Stimulated activated CD8-positive, alpha-beta memory T cell treated with anti-CD3 and anti-CD28 coated beads, Interleukin-12 subunit alpha, Interleukin-12 subunit beta, amount 100 ng/mL, for 1 hour (primary cell): ENCODE data around the gene GFPT1.
"Not testable (repeated sequence)": the region's sequence is repeated elsewhere in the genome, so short reads cannot be mapped to it uniquely, and the experiment has no call there.

Source experiments
- DNase-seq: peaks from one replicate; pipeline ENCODE4 v3.0.0-alpha.2; 2020; ENCODE audit warnings: low read depth

The GFPT1 gene

GRCh38 chr2:69383176-69383812, 3.7 kb downstream of the GFPT1 start:
- DNase-seq: no peak

GRCh38 chr2:69382547-69382946, 4.5 kb downstream of the GFPT1 start:
- DNase-seq: no peak

DNA sequence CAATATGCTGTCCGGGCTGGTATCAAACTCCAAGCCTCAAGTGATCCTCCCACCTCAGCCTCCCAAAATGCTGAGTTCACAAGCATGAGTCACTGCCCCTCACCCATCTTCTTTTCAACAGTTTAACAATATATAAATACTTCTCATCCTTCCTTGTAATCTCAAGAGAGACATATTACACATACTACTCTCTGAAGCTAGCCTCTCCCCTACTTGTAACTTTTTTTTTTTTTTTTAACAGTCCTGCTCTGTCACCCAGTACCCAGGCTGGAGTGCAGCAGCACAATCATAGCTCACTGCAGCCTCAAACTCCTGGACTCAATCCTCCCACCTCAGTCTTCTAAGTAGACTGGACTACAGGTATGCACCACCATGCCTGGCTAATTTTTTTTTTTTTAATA, 5.7 kb downstream of the GFPT1 start:
- no peak for DNase-seq

DNA sequence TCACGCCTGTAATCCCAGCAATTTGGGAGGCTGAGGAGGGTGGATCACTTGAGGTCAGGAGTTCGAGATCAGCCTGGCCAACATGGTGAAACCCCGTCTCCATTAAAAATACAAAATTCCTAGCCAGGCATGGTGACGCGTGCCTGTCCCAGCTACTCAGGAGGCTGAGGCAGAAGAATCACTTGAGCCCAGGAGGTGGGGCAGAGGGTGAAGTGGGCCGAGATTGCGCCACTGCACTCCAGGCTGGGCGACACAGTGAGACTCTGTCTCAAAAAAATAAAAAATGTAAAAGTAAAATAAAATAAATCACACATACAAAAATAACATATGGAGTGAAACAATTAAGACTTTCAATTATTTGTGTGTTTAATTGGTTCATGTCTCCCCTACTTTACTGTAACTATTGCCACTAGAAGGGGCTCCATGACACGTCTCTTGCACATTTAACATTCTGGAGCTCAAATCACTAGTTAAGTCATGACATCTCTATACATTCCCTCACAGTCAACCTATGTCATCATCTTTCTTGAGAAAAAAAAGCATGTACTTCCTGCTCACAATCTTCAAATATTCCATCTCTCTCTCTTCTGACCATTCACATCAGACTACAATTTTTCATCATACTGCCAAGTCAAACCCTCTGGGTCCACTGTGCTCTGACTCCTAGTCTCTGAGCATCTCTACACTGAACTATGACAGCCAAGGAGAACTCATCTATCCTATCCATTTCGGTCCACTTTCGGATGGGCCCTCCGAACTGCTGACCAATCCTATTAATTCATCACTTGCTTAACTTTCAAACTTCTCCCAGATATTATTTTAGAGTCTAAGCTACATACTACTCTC, 6.7 kb downstream of the GFPT1 start:
- DNase-seq: no peak

- no peak for DNase-seq
Observed at GRCh38 chr2:69376403-69376802, 10.6 kb downstream of the GFPT1 start.

DNA sequence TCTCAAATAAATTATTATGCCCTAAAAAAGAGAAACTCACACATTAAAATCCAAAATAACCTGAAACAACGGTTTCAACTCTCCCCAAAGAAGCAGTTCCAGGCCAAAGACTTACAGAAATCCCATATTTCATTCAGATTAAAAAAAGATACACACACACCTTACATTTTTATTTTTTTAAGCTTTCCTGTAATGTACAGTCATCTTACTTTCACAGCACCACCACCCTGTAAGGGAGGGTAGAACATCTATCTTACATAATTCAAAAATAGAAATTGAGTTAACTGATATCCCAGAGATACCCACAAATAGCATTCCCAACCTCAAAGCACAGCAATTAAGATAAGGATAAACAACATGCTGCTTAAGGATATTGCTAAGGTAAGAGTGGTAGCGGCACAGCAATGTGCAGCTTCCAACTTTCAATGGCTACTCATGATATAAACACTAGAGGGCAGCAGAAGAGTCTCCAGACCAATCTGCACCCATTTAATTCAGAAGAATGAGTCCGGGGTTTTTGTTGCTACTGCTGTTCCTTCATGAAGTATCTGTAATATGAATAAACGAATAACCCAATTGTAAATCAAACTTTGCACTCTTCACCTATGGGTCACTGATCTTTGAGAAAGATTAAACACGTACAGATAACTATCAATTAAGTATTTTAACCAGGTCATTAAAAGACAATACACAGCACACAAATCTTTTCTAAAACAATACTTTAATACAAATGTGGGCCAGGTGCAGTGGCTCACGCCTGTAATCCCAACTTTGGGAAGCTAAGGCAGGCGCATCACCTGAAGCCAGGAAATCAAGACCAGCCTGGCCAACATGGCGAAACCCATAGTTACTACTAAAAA, 11.3 kb downstream of the GFPT1 start:
- no peak for DNase-seq

DNA sequence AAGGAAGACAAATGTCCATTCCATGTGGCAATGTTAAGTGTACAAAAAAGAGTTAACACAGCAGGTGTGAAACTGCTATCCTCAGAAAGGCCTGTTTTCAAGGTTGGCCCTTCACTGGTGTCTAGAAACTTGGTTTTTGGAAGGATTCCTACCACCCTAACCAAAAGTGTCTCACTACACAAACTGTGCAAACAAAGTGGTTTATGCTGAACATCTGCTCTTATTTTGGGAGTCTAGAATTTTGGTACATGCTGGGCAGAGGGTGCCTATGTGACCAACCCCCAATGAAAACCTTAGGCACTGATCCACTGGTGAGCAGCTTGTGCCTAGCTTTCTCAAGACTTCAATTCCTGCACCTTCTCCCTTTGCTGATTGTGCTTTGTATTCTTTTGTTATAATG, 14.3 kb downstream of the GFPT1 start:
- no peak for DNase-seq

DNA sequence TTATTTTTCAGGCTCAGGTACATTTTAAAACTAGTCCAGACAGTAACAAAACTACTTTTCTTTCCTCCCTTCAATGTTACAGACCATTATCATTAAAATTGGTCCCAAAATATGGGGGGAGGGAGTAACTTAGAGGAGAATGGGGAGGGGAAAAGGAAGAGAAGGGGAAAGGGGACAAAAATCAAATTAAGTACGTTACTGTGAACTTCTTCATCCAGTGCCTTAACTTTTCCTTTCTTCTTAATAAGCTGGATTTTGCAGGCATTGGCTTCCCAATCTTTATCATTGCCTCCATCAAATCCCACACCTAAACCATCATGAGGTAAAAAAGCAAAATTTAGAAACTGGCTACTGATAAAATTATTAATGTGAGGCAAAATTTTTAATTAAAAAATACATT, 17.2 kb downstream of the GFPT1 start:
- no peak for DNase-seq

DNA sequence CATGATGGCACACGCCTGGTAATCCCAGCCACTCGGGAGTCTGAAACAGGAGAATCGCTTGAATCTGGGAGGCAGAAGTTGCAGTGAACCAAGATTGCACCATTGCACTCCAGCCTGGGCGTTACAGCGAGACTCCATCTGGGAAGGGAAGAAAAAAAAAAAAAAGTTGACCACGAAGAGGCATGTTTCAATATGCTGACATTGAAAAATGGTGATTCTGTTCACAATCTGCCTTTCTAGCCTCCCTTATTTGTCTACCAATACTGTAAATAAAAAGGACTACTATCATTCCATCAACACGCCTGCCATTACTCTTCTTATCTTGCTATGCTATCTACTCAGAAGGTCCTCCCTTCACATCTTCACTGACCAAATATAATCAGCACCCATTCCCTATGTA, 18.4 kb downstream of the GFPT1 start:
- no peak for DNase-seq

DNA sequence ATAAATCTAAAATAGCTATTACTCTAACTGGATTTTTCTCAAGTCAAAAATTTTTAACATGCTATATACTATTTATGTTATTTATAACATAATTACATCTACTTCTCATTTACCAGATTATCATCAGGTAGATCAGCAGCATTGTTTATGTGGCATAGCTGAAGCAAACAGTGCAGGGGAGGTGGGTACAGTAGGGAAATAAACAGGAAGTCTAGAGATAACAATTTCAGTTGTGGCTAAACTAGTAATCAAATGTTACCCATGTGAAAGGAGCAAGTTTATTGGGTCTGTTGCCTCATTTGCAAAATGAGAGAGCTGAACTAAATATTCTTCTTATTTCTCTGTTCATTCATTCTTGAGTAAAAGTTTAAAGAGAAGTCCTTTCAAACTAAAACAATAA, 27.7 kb downstream of the GFPT1 start:
- no peak for DNase-seq

- DNase-seq: no peak
Observed at GRCh38 chr2:69358914-69359313, 28.1 kb downstream of the GFPT1 start.

- no peak for DNase-seq
Observed at GRCh38 chr2:69356471-69356870, 30.6 kb downstream of the GFPT1 start.

GRCh38 chr2:69354976-69355375, 32.1 kb downstream of the GFPT1 start:
- DNase-seq: not testable (repeated sequence)

- DNase-seq: no peak
Observed at GRCh38 chr2:69353360-69353759, 33.7 kb downstream of the GFPT1 start.

GRCh38 chr2:69348781-69349180, 38.2 kb downstream of the GFPT1 start:
- no peak for DNase-seq

DNA sequence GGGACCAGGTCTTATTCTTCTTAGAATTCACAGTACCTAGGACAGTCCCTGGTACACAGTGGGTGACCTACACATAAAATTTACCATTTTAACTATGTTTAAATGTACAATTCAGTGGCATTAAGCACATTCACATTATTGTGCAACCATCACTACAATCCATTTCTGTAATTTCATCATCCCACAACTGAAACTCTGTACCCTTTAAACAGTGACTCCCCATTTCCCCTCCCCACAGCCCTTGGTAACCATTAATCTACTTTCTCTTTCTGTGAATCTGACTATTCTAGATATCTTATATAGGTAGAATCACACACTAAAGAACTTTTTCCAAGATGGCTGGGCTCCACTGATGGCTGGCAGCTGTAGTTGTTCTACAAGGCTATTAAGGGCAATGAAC, 41.6 kb downstream of the GFPT1 start:
- DNase-seq: no peak

- DNase-seq: no peak
Observed at GRCh38 chr2:69344305-69344704, 42.7 kb downstream of the GFPT1 start.

DNA sequence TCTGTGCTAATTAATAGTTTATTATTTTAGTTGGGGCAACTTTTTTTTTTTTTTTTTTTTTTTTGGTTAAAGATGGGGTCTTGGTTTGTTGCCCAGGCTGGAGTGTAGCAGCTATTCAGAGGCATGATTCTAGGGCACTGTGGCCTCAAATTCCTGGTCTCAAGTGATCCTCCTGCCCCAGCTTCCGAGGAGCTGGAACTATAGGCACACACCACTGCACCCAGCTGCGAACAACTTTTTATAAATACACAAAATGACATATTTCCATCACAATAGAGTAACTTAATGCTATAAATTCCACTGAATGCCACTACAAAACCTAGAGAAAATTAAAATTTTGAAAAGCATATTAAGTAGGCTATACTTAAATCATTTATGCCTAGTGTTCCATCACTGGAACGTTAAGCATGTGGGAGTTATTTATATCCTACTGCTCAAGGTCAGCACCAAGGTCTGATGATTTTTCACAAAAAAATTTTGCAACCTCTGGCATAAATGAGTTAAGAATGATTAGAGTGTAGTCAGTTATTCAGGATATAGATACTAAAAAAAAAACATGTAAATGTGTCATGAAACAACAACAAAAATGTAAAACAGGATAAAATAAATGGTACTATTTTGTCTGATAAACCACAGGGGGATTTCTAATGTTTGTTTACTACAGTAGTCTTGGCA, 46.8 kb downstream of the GFPT1 start:
- no peak for DNase-seq

GRCh38 chr2:69335311-69335710, 51.7 kb downstream of the GFPT1 start:
- no peak for DNase-seq

GRCh38 chr2:69333352-69333751, 53.7 kb downstream of the GFPT1 start:
- no peak for DNase-seq

- DNase-seq: no peak
Observed at GRCh38 chr2:69330781-69331180, 56.2 kb downstream of the GFPT1 start.

DNA sequence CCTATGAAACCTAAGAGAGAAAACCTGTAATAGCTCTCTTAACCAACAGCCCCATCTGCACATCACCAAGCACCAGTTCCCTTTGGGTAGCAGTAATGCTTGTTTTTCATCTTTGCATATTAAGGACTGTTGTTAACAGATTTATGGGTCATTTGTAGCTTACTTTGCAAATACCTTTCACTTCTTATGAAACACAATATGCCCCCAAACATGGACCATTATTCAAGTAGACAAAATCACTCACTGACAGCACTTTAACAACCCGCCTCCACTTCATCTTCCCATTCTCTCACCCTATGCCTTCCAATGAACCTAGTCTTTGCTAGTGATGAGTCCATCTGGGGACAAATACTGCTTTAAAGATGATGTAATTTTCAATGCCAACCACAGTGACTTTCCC, 64.4 kb downstream of the GFPT1 start:
- DNase-seq: no peak
